Measurements from ENCODE around the gene CDH4. TPM values are rescaled to one million over a fixed set of nuclear protein-coding genes. Genes with fewer than 3 reads are reported as not detected.

Gene CDH4
- total and polyA plus RNA-seq, 4 donors: 5.8 to 24.1 (median 17.1) TPM

GRCh38 chr20:61986762-61987321 is 734.8 kb downstream of the CDH4 start:
- H3K36me3 ChIP-seq (ENCODE audit: control insufficient read depth, insufficient read depth, low read length): peaks cover 78% of the 10 kb centered on the region
- no peak for DNase-seq (ENCODE audit: low read depth in 4 of 6, low spot score in 6 of 6)
- H3K27ac ChIP-seq (ENCODE audit: low read depth, low read length): no peak overlapping the region
- H3K9me3 ChIP-seq (ENCODE audit: control insufficient read depth, insufficient read depth, low read length): no peaks in the 10 kb centered on the region
- 99% methylated on average over 14 of the region's 16 CpGs for WGBS (ENCODE audit: insufficient coverage)
- no peaks in the 10 kb centered on the region for H3K4me1 ChIP-seq (ENCODE audit: control insufficient read depth, insufficient read depth, low read length)
- no peaks in the 10 kb centered on the region for H3K27me3 ChIP-seq (ENCODE audit: control insufficient read depth, insufficient read depth, low read length)
- no peak overlapping the region for H3K4me3 ChIP-seq (ENCODE audit: low read depth, low read length)

- 95% methylated on average over 15 of the region's 18 CpGs for WGBS (ENCODE audit: insufficient coverage)
- H3K4me1 ChIP-seq (ENCODE audit: control insufficient read depth, insufficient read depth, low read length): no peaks in the 10 kb centered on the region
- no peak for DNase-seq (ENCODE audit: low read depth in 4 of 6, low spot score in 6 of 6)
- H3K27ac ChIP-seq (ENCODE audit: low read depth, low read length): no peak overlapping the region
- no peak overlapping the region for H3K4me3 ChIP-seq (ENCODE audit: low read depth, low read length)
- no peaks in the 10 kb centered on the region for H3K9me3 ChIP-seq (ENCODE audit: control insufficient read depth, insufficient read depth, low read length)
- H3K27me3 ChIP-seq (ENCODE audit: control insufficient read depth, insufficient read depth, low read length): no peaks in the 10 kb centered on the region
- peaks cover 79% of the 10 kb centered on the region for H3K36me3 ChIP-seq (ENCODE audit: control insufficient read depth, insufficient read depth, low read length)
These were observed 736.6 kb downstream of the CDH4 start for GRCh38 chr20:61988665-61989064.

GRCh38 chr20:61989741-61990140 is 737.7 kb downstream of the CDH4 start:
- Histone ChIP-seq H3K36me3 (ENCODE audit: control insufficient read depth, insufficient read depth, low read length) (peaks cover 80% of the 10 kb centered on the region), H3K27ac (ENCODE audit: low read depth, low read length) (no peak overlapping the region), H3K4me3 (ENCODE audit: low read depth, low read length) (no peak overlapping the region), H3K9me3 (ENCODE audit: control insufficient read depth, insufficient read depth, low read length) (no peaks in the 10 kb centered on the region), H3K4me1 (ENCODE audit: control insufficient read depth, insufficient read depth, low read length) (no peaks in the 10 kb centered on the region), H3K27me3 (ENCODE audit: control insufficient read depth, insufficient read depth, low read length) (no peaks in the 10 kb centered on the region)
- WGBS (ENCODE audit: insufficient coverage): 88% methylated on average over 14 of the region's 14 CpGs
- no peak for DNase-seq (ENCODE audit: low read depth in 4 of 6, low spot score in 6 of 6)
